Spleen (tissue), 11 donors: ENCODE data around the gene TWF1. TPM values are rescaled to one million over a fixed set of nuclear protein-coding genes. Genes with fewer than 3 reads are reported as not detected.
"Not testable (repeated sequence)": the region's sequence is repeated elsewhere in the genome, so short reads cannot be mapped to it uniquely, and the experiment has no call there.

Source experiments
- DNase-seq: peaks from one replicate; pipeline ENCODE4 v3.0.0-alpha.2; 2020
- H3K27ac ChIP-seq, 8 donors: fragments of 200-600 bp; sonication (generic) in 7 of 8; 1 replicate in 4 of 8; 2 replicates in 4 of 8; pipeline versions ENCODE4 v1.5.0 to v1.8.0; 2016 to 2021; ENCODE audit warnings: inconsistent platforms in 4 of 8, mild to moderate bottlenecking in 4 of 8, moderate library complexity in 1 of 8
- H3K27me3 ChIP-seq, 7 donors: fragments of 200-600 bp; sonication (generic) in 6 of 7; replicated peaks in 1 of 7; 1 replicate in 4 of 7; 2 replicates in 3 of 7; pipeline versions ENCODE4 v1.5.0 to v1.8.0; 2016 to 2021; ENCODE audit warnings: inconsistent platforms in 3 of 7, mild to moderate bottlenecking in 1 of 7
- H3K36me3 ChIP-seq, 6 donors: fragments of 200-600 bp; sonication (generic) in 5 of 6; 1 replicate in 4 of 6; 2 replicates in 2 of 6; pipeline versions ENCODE4 v1.5.0 to v1.8.0; 2016 to 2021; ENCODE audit warnings: inconsistent platforms in 2 of 6
- H3K4me1 ChIP-seq, 6 donors: fragments of 200-600 bp; sonication (generic) in 5 of 6; 1 replicate in 3 of 6; 2 replicates in 3 of 6; pipeline versions ENCODE4 v1.5.0 to v1.8.0; 2016 to 2021; ENCODE audit warnings: inconsistent platforms in 3 of 6
- H3K4me3 ChIP-seq, 8 donors: fragments of 200-600 bp; sonication (generic) in 7 of 8; 1 replicate in 4 of 8; 2 replicates in 4 of 8; pipeline versions ENCODE4 v1.5.0 to v1.8.0; 2016 to 2021; ENCODE audit warnings: inconsistent platforms in 4 of 8, mild to moderate bottlenecking in 4 of 8, moderate library complexity in 2 of 8
- H3K9me3 ChIP-seq, 8 donors: fragments of 200-600 bp; sonication (generic) in 7 of 8; 1 replicate in 4 of 8; 2 replicates in 4 of 8; pipeline versions ENCODE4 v1.5.0 to v1.8.0; 2016 to 2021; ENCODE audit warnings: inconsistent platforms in 4 of 8
- POLR2A ChIP-seq, 3 donors: fragments of 450-650 bp; IDR thresholded peaks; one replicate each; pipeline ENCODE4 v1.5.1; 2017; ENCODE audit warnings: antibody characterized with exemption in 3 of 3, mild to moderate bottlenecking in 1 of 3
- POLR2AphosphoS5 ChIP-seq, 3 donors: sonication (generic); formaldehyde crosslinking; IDR thresholded peaks; one replicate each; pipeline ENCODE4 v1.5.1; 2017; ENCODE audit warnings: antibody characterized with exemption in 3 of 3
- WGBS, 5 donors: extraction: QIAGEN DNeasy Blood & Tissue Kit in 3 of 5; methylation state at CpG; one replicate each; pipeline versions ENCODE4 v1.1.5 to v1.1.7; 2013 to 2018; 5-methylcytosine and 5-hydroxymethylcytosine counted together
- intact Hi-C: fragments of 100-400 bp; cut with DNase I; formaldehyde crosslinking; loops from one replicate; pipeline ENCODE4 v1.15.0; 2023; ENCODE audit warnings: low total_unique reads
- polyA plus RNA-seq, 3 donors: library from polyadenylated mRNA; stranded (reverse); fragments of 200-250 nt; gene quantifications; one replicate each; pipeline ENCODE4 v1.2.1, GENCODE V29; 2013
- total RNA-seq, 7 donors: library from RNA; depleted of rRNA in 3 of 7; stranded (reverse); fragments of >200 nt in 3 of 7; fragmentation: NEBNext Ultra II Directional in 4 of 7; extraction: Animal tissue kit (Norgen Biotek cat#: 25700) in 4 of 7; gene quantifications; one replicate each; pipeline versions ENCODE4 v1.1.0 to v1.2.1, GENCODE V29; 2016 to 2021
- TF ChIP-seq, protein P1 (sequence below), 11 experiments: fragments of 200-600 bp in 7 of 11; fragments of 450-650 bp in 4 of 11; sonication (generic) in 4 of 11; IDR thresholded peaks in 8 of 11; conservative IDR thresholded peaks in 3 of 11; 1 replicate in 7 of 11; 2 replicates in 4 of 11; pipeline versions ENCODE4 v1.4.0 to v1.8.0; 2016 to 2021; ENCODE audit warnings: antibody characterized with exemption in 11 of 11, inconsistent platforms in 4 of 11, mild to moderate bottlenecking in 1 of 11
- donor health status: healthy with polysubstance abuse.
- donor health status: DM: no; HTN: no; CAD: no; lungs with moderate emphysema.
- donor health status: DM: no; HTN: no; CAD: no.
- donor health status: Bipolar disorder and iron deficiency.
- donor health status: healthy.
- donor health status: DM: no; HTN: no; CAD: no.
- donor health status: DM: yes; HTN: yes; CAD: no.

TWF1 gene
- total and polyA plus RNA-seq, 10 donors = 20.6 to 58.4 (median 31.7) TPM

DNA sequence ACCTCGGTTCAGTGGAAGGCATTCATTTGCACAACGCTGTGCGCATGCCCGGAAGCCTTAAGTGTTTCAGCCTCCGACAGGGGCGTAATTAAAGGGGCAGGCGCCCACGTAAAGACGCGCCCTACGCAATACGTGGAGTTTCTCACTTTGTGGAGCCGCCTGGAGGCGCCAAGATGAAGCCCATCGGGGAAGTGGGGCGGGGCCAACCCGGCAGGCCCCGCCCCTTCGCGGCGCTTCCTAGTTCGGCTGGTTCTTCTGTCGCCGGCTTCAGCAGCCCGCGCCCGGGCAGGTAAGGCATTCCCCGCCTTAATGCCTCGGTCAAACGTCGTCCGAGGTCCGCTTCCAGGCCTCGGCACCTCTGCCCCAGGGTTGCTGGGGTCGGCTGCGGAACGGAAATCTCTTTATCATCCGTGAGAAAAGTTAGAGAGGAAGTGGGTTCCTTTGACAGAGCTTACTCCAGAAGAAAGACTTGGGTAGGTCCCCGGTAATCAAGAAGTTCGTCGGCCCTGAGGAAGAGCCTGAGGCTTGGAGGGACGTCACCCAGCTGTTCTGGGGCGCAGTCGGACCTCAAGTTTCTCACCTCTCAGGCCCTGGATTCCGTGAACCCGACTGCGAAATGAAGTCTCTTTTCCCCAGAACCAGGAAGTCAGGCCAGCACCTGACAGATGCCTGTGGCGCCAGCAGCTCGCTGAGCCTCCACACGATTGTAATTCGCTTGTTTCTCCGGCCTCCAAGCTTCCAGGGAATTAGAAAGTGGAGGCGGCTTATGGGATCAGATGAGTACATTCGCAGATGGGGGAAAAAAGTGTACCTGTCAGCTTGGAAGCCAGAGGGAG lies 47.2 kb downstream of the TWF1 start, which contains the start of the genes IRAK4 and PUS7L:
Gene IRAK4, plus strand, starts transcription at position 224 of the 836 bp plus-strand sequence. CDS start 9,161 bp downstream, outside the sequence.
Gene PUS7L, minus strand, starts transcription at position 63 of the 836 bp plus-strand sequence. CDS start 3,545 bp downstream, outside the sequence.
- no peaks in the 10 kb centered on the region for H3K9me3 ChIP-seq
- peak within 1 kb of the TSS; percentile 53 to 86 (median 74) for H3K4me3 ChIP-seq
- intact Hi-C loops = no loop called here
- H3K27me3 ChIP-seq = no peaks in the 10 kb centered on the region
- peak; percentile 92 to 95 (median 93) for TF ChIP-seq POLR2AphosphoS5 (IDR thresholded peaks at IDR 0.05)
- peak in 1 of 3 donors; percentile 26 for TF ChIP-seq POLR2A (IDR thresholded peaks at IDR 0.05)
- TF ChIP-seq, protein P1, sequence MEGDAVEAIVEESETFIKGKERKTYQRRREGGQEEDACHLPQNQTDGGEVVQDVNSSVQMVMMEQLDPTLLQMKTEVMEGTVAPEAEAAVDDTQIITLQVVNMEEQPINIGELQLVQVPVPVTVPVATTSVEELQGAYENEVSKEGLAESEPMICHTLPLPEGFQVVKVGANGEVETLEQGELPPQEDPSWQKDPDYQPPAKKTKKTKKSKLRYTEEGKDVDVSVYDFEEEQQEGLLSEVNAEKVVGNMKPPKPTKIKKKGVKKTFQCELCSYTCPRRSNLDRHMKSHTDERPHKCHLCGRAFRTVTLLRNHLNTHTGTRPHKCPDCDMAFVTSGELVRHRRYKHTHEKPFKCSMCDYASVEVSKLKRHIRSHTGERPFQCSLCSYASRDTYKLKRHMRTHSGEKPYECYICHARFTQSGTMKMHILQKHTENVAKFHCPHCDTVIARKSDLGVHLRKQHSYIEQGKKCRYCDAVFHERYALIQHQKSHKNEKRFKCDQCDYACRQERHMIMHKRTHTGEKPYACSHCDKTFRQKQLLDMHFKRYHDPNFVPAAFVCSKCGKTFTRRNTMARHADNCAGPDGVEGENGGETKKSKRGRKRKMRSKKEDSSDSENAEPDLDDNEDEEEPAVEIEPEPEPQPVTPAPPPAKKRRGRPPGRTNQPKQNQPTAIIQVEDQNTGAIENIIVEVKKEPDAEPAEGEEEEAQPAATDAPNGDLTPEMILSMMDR (IDR thresholded peaks at IDR 0.05 in 8 of 11, conservative IDR thresholded peaks at IDR 0.05 in 3 of 11) = peak; percentile 33 to 85 (median 61)
- H3K36me3 ChIP-seq = peaks cover 0 to 17% (median 9%) of the 10 kb centered on the region in 6 donors
- H3K27ac ChIP-seq = peak within 1 kb of the TSS; percentile 91 to 97 (median 94)
- peak; percentile 98 for DNase-seq
- H3K4me1 ChIP-seq = peaks cover 25 to 70% (median 52%) of the 10 kb centered on the region in 6 donors
- WGBS, 5 donors = 0 to 1% (median 1%) methylated on average over 30 to 54 of the region's 54 CpGs

DNA sequence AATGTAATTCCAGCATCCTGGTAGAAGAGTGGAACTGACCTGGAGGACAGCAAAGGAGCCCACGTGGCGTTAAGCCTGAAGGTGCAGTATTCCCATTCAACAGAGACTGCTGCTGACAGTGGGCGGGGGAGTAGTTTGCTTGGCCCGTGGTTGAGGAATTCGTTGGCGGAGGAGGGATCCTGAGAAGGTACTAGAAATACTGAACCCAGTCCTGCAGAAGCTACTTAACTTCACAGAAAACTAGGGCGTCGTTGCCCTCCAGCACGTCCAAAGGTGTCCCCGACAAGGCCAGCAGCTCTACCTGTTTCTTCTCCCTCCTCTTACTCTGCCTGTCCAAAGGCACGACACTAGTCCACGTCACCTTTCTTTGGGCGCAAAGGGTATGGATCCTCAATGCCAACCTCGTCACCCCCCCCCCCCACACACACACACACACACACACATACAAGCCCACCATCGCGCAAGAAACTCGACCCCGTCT lies 47.8 kb downstream of the TWF1 start:
- TF ChIP-seq, protein P1 (IDR thresholded peaks at IDR 0.05 in 8 of 11, conservative IDR thresholded peaks at IDR 0.05 in 3 of 11) = no peak
- TF ChIP-seq POLR2A (IDR thresholded peaks at IDR 0.05) = no peak
- TF ChIP-seq POLR2AphosphoS5 (IDR thresholded peaks at IDR 0.05) = no peak
- Histone ChIP-seq H3K4me3 (peak overlapping the region; percentile 53 to 86 (median 74)), H3K27me3 (no peaks in the 10 kb centered on the region), H3K4me1 (peaks cover 25 to 66% (median 58%) of the 10 kb centered on the region in 6 donors), H3K27ac (peak overlapping the region; percentile 36 to 97 (median 94)), H3K36me3 (peaks cover 0 to 18% (median 9%) of the 10 kb centered on the region in 6 donors), H3K9me3 (no peaks in the 10 kb centered on the region)
- intact Hi-C loops = no loop called here
- DNase-seq = no peak
- 0 to 3% (median 1%) methylated on average over 17 to 18 of the region's 18 CpGs for WGBS, 5 donors

DNA sequence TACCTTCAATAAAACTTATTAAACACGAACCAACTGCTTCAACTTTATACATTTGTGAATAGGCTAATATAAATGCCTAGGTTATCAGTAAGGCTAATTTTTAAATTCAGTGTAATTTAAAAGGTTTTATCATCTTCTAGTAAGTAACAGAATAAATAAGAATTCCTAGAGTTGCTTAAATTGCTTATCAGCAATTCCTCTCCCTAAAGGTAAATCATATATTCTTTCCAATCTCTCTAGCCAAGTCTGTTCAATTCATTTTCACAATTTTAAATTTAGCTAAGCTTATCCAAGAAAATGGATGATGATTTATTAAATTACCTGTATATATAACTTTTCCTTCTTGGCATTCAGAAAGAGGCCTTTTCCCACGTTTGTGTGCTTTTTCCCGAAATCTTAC lies 52.1 kb downstream of the TWF1 start:
- Histone ChIP-seq H3K27me3 (no peaks in the 10 kb centered on the region), H3K36me3 (peaks cover 0 to 27% (median 9%) of the 10 kb centered on the region in 6 donors), H3K27ac (no peak overlapping the region), H3K4me3 (no peak overlapping the region), H3K9me3 (peaks cover 0 to 6% (median 0%) of the 10 kb centered on the region in 8 donors), H3K4me1 (peaks cover 6 to 30% (median 21%) of the 10 kb centered on the region in 6 donors)
- no peak for DNase-seq
- WGBS, 5 donors = 95 to 99% (median 97%) methylated on average over 3 of the region's 3 CpGs
- TF ChIP-seq POLR2A (IDR thresholded peaks at IDR 0.05) (no peak), POLR2AphosphoS5 (IDR thresholded peaks at IDR 0.05) (no peak)
- TF ChIP-seq, protein P1 (IDR thresholded peaks at IDR 0.05 in 8 of 11, conservative IDR thresholded peaks at IDR 0.05 in 3 of 11) = no peak
- intact Hi-C loops = no loop called here

DNA sequence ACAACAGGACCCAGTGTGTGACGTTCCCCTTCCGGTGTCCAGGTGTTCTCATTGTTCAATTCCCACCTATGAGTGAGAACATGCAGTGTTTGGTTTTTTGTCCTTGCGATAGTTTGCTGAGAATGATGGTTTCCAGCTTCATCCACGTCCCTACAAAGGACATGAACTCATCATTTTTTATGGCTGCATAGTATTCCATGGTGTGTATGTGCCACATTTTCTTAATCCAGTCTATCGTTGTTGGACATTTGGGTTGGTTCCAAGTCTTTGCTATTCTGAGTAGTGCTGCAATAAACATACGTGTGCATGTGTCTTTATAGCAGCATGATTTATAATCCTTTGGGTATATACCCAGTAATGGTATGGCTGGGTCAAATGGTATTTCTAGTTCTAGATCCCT lies 54.8 kb downstream of the TWF1 start:
- H3K9me3 ChIP-seq, H3K4me3 ChIP-seq, intact Hi-C loops, DNase-seq, H3K27ac ChIP-seq, H3K27me3 ChIP-seq: not testable (repeated sequence)
- WGBS, 5 donors = 95 to 100% (median 98%) methylated on average over 5 to 6 of the region's 6 CpGs
- Histone ChIP-seq H3K36me3 (peaks cover 0 to 31% (median 9%) of the 10 kb centered on the region in 6 donors), H3K4me1 (peaks cover 0 to 20% (median 6%) of the 10 kb centered on the region in 6 donors)
